ENCODE results near the gene CYYR1. TPM values are rescaled to one million over a fixed set of nuclear protein-coding genes. Genes with fewer than 3 reads are reported as not detected.

CYYR1 gene
- total RNA-seq, 1 donor from 2014 or later: 21.6 TPM

DNA sequence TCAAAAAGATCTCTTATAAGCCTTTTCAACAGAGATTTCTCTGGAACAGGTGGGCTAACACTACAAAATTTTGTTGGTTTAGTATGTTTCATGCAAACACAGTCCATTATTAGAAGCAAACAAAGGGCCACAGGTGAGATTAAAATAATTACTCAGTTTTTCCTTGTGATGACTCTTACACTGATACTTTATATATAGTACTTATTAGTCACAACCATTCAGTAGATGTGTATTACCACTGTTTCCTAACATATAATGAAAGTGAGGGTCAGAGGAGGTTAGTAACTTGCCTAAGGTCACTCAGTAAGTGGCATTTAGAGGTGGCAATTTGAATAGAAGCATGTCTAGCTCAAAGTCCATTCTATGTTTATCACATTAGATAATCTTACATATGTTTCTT, 44.2 kb downstream of the CYYR1 start:
- no peak overlapping the region for H3K4me3 Mint-ChIP-seq
- H3K27me3 Mint-ChIP-seq: no peaks in the 10 kb centered on the region
- DNase-seq (ENCODE audit: extremely low spot score, unreplicated experiment): no peak
- H3K36me3 Mint-ChIP-seq: peaks cover 6% of the 10 kb centered on the region
- peaks cover 5% of the 10 kb centered on the region for H3K9me3 Mint-ChIP-seq
- no peak for TF ChIP-seq CTCF (conservative IDR thresholded peaks at IDR 0.05)
- H3K4me1 Mint-ChIP-seq (ENCODE audit: unreplicated experiment): peaks cover 5% of the 10 kb centered on the region
- H3K27ac Mint-ChIP-seq: no peak overlapping the region

DNA sequence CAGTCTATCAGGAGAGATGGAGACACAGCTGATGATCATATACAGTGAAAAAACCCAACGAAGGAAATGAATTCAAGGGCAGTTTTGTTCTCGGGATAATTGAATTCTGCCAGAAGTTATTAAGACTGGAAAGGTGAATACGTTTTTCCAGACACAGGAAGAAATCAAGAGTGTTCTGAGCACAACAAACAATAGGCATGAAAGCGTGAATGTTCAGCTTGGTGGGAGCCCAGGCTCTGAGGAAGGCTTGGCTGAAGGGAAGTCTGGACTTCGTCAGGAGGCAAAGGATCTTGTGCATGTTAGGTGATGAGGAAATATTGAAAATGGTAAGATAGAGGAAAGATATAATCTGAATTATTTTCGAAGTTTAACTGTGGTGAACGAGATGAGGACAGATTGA, 50.4 kb downstream of the CYYR1 start:
- Mint-ChIP-seq H3K27me3 (no peaks in the 10 kb centered on the region), H3K4me3 (no peak overlapping the region)
- DNase-seq (ENCODE audit: extremely low spot score, unreplicated experiment): no peak

DNA sequence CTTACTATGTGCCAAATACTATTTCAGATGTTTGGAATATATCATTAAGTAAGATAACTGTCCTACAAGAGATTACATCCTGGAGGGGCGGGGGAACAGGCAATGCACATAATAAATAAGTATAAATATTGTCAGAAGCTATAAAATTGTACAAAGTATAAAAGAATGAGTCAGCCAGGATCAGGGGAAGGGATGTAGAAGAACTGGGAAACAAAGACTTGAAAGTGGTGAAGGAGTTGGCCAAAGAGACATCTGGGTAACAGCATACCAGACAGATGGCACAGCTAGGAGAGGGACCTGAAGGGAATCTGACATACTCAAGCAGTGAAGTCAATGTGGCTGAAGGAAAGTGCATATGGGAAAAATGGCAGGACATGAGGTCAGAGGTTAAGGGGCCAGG, 53.9 kb downstream of the CYYR1 start:
- no peak overlapping the region for H3K27ac Mint-ChIP-seq
- peaks cover 23% of the 10 kb centered on the region for H3K36me3 Mint-ChIP-seq
- no peak overlapping the region for H3K4me3 Mint-ChIP-seq

More for the DNA sequence above, 50.4 kb downstream of the CYYR1 start:
- Mint-ChIP-seq H3K9me3 (peaks cover 8% of the 10 kb centered on the region), H3K36me3 (peaks cover 23% of the 10 kb centered on the region), H3K27ac (no peak overlapping the region), H3K4me1 (ENCODE audit: unreplicated experiment) (peaks cover 5% of the 10 kb centered on the region)
- TF ChIP-seq CTCF (conservative IDR thresholded peaks at IDR 0.05): no peak

GRCh38 chr21:26515257-26515656, 57.8 kb downstream of the CYYR1 start:
- H3K36me3 Mint-ChIP-seq: peaks cover 15% of the 10 kb centered on the region

More for the DNA sequence above, 53.9 kb downstream of the CYYR1 start:
- Mint-ChIP-seq H3K27me3 (no peaks in the 10 kb centered on the region), H3K9me3 (peaks cover 8% of the 10 kb centered on the region), H3K4me1 (ENCODE audit: unreplicated experiment) (no peaks in the 10 kb centered on the region)
- TF ChIP-seq CTCF (conservative IDR thresholded peaks at IDR 0.05): no peak
- DNase-seq (ENCODE audit: extremely low spot score, unreplicated experiment): no peak

GRCh38 chr21:26513212-26513611, 59.9 kb downstream of the CYYR1 start:
- Mint-ChIP-seq H3K27me3 (no peaks in the 10 kb centered on the region), H3K4me3 (no peak overlapping the region), H3K27ac (no peak overlapping the region), H3K36me3 (peaks cover 3% of the 10 kb centered on the region), H3K4me1 (ENCODE audit: unreplicated experiment) (no peaks in the 10 kb centered on the region), H3K9me3 (peaks cover 4% of the 10 kb centered on the region)
- no peak for TF ChIP-seq CTCF (conservative IDR thresholded peaks at IDR 0.05)
- no peak for DNase-seq (ENCODE audit: extremely low spot score, unreplicated experiment)

More at GRCh38 chr21:26515257-26515656, 57.8 kb downstream of the CYYR1 start:
- H3K9me3 Mint-ChIP-seq: peaks cover 8% of the 10 kb centered on the region
- H3K27me3 Mint-ChIP-seq: no peaks in the 10 kb centered on the region
- no peak overlapping the region for H3K4me3 Mint-ChIP-seq
- H3K4me1 Mint-ChIP-seq (ENCODE audit: unreplicated experiment): no peaks in the 10 kb centered on the region
- no peak overlapping the region for H3K27ac Mint-ChIP-seq
- no peak for DNase-seq (ENCODE audit: extremely low spot score, unreplicated experiment)
- no peak for TF ChIP-seq CTCF (conservative IDR thresholded peaks at IDR 0.05)

GRCh38 chr21:26512664-26513063, 60.4 kb downstream of the CYYR1 start:
- H3K9me3 Mint-ChIP-seq: no peaks in the 10 kb centered on the region
- no peaks in the 10 kb centered on the region for H3K36me3 Mint-ChIP-seq
- H3K4me1 Mint-ChIP-seq (ENCODE audit: unreplicated experiment): no peaks in the 10 kb centered on the region
- no peaks in the 10 kb centered on the region for H3K27me3 Mint-ChIP-seq
- no peak overlapping the region for H3K4me3 Mint-ChIP-seq
- no peak overlapping the region for H3K27ac Mint-ChIP-seq
- DNase-seq (ENCODE audit: extremely low spot score, unreplicated experiment): no peak
- no peak for TF ChIP-seq CTCF (conservative IDR thresholded peaks at IDR 0.05)
